Measurements from ENCODE around the gene RPS6KA4. TPM values are rescaled to one million over a fixed set of nuclear protein-coding genes. Genes with fewer than 3 reads are reported as not detected.
"Not testable (repeated sequence)": the region's sequence is repeated elsewhere in the genome, so short reads cannot be mapped to it uniquely, and the experiment has no call there.

The RPS6KA4 gene
- polyA plus RNA-seq (ENCODE audit: insufficient read length in 10 of 10), result 10 to 100 TPM in 9 of 10 donors, 1 to 10 TPM in 1; 9.7 to 15.8 (median 12.3) TPM
- long read RNA-seq, donor 1, partial matches to known transcripts, result 0 of 3 reads
- long read RNA-seq, donor 1, other reads (novel, unspliced or antisense), result 0 of 3 reads
- long read RNA-seq, donor 2, partial matches to known transcripts, result 0 of 1 reads
- long read RNA-seq, donor 2, other reads (novel, unspliced or antisense), result 0 of 1 reads
- long read RNA-seq, donor 3, result 0 reads
- long read RNA-seq, donor 4, partial matches to known transcripts, result 0 of 1 reads
- long read RNA-seq, donor 4, other reads (novel, unspliced or antisense), result 0 of 1 reads
- long read RNA-seq, donor 5, result 0 reads
- long read RNA-seq, donor 6, partial matches to known transcripts, result 0 of 2 reads
- long read RNA-seq, donor 6, other reads (novel, unspliced or antisense), result 0 of 2 reads
- long read RNA-seq, donor 7, partial matches to known transcripts, result 0 of 3 reads
- long read RNA-seq, donor 7, other reads (novel, unspliced or antisense), result 0 of 3 reads
- long read RNA-seq, donor 8, result 0 reads
- long read RNA-seq, donor 9, result 0 reads

GRCh38 chr11:64358907-64359711 is at the start of gene RPS6KA4:
RPS6KA4 (plus strand) TSS chr11:64359162; CDS start chr11:64359236, 74 bp downstream.
- peak; percentile 67 to 87 (median 79) for DNase-seq

GRCh38 chr11:64312947-64313346 is 46.0 kb upstream of the RPS6KA4 start:
- no peak for DNase-seq

DNA sequence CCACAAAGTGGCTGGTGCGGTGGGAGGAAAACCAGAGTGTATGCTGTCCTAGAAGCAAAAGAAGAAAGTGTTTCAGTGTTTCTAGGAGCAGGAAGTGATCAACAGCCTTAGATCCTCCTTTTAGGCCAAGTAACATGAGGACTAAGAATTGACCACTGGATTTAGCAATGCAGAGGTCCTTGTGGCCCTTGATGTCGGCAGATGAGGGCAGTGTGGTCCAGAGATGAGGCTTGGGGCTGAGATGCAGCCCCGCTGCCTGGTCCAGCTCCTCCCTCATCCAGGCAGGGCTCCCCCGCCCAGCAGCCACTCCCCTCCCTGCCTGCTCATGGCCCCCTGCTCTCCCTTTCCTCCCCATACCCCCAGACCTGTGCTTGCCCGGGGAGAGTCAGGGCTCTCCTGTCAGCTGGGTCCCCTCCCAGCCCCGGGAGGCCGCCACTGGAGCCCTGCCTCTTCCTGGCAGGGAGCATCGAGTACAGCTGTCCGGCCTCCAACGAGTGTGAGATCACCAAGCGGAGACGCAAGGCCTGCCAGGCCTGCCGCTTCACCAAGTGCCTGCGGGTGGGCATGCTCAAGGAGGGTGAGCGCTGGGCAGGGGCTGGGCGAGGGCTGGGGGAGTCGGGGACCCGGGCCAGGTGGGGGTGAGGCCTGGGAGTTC is 45.3 kb upstream of the RPS6KA4 start:
- DNase-seq, result peak; percentile 19 to 75 (median 47)

DNA sequence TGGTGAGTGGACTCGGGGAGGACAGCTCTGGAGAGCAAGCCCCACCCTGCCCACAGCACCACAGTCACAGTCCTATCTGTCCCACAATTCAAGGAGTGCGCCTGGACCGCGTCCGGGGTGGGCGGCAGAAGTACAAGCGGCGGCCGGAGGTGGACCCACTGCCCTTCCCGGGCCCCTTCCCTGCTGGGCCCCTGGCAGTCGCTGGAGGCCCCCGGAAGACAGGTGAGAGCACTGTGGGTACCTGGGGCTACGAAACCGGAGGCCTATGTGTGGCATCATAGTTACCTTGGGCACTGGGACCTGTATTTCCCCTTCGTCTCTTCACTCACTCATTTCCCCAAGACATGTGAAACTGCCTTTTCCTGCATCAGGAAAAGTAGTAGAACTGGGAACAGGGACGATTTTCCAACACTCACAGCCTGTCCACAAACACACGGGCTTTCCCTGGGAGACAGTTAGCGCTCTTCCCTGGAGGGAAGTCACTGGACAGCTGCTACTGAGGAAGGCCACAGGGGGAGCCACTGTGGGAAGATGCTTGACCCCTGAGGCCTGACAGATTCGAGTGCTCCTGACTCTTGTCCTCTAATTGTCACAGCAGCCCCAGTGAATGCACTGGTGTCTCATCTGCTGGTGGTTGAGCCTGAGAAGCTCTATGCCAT is 44.7 kb upstream of the RPS6KA4 start:
- no peak for DNase-seq

GRCh38 chr11:64314805-64315561 is 44.0 kb upstream of the RPS6KA4 start:
- DNase-seq, result no peak

DNA sequence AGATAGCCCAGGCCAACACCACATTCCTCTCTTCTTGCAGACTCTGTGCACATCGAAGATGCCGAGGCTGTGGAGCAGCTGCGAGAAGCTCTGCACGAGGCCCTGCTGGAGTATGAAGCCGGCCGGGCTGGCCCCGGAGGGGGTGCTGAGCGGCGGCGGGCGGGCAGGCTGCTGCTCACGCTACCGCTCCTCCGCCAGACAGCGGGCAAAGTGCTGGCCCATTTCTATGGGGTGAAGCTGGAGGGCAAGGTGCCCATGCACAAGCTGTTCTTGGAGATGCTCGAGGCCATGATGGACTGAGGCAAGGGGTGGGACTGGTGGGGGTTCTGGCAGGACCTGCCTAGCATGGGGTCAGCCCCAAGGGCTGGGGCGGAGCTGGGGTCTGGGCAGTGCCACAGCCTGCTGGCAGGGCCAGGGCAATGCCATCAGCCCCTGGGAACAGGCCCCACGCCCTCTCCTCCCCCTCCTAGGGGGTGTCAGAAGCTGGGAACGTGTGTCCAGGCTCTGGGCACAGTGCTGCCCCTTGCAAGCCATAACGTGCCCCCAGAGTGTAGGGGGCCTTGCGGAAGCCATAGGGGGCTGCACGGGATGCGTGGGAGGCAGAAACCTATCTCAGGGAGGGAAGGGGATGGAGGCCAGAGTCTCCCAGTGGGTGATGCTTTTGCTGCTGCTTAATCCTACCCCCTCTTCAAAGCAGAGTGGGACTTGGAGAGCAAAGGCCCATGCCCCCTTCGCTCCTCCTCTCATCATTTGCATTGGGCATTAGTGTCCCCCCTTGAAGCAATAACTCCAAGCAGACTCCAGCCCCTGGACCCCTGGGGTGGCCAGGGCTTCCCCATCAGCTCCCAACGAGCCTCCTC is 43.1 kb upstream of the RPS6KA4 start:
- DNase-seq, result not testable (repeated sequence)

DNA sequence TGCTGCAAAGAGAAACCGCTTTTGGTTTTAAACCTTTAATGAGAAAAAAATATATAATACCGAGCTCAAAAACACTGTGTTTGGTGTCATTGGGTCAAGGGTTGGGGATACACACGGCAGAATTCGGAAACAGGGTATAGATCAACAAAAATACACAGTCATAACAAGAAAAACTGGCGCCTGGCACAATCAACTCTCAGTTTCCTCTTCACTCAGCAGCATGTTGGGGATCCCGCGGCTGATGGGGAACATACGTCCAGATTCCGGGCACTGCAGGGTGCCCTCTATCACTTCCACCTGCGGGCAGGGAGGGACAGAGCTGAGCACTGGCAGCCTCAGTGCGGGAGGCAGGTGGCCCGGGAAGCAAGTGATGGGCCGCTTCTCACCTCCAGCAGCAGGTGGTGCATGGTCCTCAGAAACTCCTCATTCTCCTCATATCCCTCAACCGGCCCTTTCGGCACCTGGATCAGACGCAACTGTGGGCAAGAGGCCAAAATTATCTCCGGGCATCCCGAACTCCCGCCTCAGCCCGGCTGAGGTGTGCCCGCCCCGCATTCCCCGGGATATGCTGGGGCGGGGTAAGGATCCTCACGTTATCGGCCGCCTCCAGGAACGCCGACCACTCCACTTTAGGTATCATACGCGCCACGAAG is 42.2 kb upstream of the RPS6KA4 start:
- no peak for DNase-seq

DNA sequence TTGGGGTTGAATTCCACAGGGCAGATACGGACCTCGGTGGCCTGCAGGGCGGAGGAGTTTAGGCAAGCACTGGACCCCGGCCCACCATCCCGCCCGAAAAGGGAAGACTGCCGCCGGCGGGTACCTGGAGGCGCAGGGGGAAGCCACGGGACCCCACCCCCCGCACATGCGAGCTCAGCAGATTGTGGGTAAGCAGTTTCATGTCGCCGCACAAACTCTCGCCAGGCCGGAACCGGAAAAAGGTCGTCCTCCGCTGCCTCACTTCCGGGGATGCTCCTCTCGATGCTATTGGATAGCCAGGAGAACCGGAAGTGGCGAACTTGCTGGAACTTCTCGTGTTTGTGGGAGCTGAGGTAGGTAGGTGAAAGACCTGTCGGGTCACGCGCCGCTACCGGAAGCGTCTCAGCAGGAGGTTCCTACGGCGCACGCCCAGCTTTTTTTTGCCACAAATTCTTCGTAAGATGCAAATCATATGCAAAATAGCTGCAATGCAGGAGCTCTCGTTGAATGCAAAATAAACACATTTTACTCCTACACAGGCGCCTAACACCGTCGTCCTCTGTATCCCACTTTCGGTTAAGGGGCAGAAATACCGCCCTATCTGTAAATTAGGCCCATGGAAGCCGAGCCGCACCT is 41.5 kb upstream of the RPS6KA4 start, which contains the start of gene TRMT112:
TRMT112 (minus strand) TSS at position 235 of the 636 bp plus-strand sequence; CDS start at position 202, 33 bp downstream.
- peak; percentile 96 to 98 (median 97) for DNase-seq

- DNase-seq, result peak; percentile 97 to 99 (median 98)
These were observed 40.8 kb upstream of the RPS6KA4 start, which contains the start of gene PRDX5 for GRCh38 chr11:64317961-64318765. PRDX5 (plus strand) TSS chr11:64318121; CDS start chr11:64318216, 95 bp downstream.

GRCh38 chr11:64318766-64319761 is 39.9 kb upstream of the RPS6KA4 start:
- no peak for DNase-seq

GRCh38 chr11:64320556-64320955 is 38.4 kb upstream of the RPS6KA4 start:
- no peak for DNase-seq

GRCh38 chr11:64321026-64321425 is 37.9 kb upstream of the RPS6KA4 start:
- DNase-seq, result no peak

- no peak for DNase-seq
These were observed 37.4 kb upstream of the RPS6KA4 start for GRCh38 chr11:64321533-64321932.

- DNase-seq, result no peak
These were observed 36.1 kb upstream of the RPS6KA4 start for GRCh38 chr11:64322925-64323260.

DNA sequence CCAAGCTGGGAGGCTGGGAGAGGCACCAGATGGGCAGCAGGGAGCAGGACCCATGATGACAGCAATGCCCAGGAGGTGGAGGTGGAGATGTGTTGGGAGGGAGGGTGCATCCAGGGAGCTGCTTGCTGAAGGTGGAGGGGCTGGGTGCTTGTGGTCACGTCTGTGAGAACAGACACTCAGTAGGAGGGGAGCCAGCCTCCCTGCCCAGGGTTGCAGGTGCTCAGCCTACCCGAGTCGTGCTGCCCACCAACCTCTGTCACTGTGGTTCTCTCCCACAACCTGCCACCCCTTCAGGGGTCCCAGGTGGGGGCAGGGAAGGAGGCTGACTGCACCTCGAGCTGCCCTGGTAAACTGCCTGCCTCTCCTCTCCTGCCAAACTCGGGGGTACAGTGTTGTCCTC is 35.6 kb upstream of the RPS6KA4 start:
- no peak for DNase-seq

GRCh38 chr11:64323984-64324383 is 35.0 kb upstream of the RPS6KA4 start:
- DNase-seq, result not testable (repeated sequence)

Measured in muscle of back (tissue), 13 donors.